NB4 (cell line): ENCODE results near the gene MMP8.

Source experiments
- DNase-seq: peaks from one replicate; pipeline ENCODE4 v3.0.0; 2010; ENCODE audit warnings: low read depth
- H3K4me3 ChIP-seq: one replicate; pipeline ENCODE4 v1.5.1; 2011; ENCODE audit warnings: mild to moderate bottlenecking, low read depth, low read length, moderate library complexity
- CTCF ChIP-seq: IDR thresholded peaks from one replicate; pipeline ENCODE4 v1.5.1; 2012; ENCODE audit warnings: low read depth, low read length
- MAX ChIP-seq: IDR thresholded peaks from 2 replicates; pipeline ENCODE4 v1.6.1; 2011; ENCODE audit warnings: low read depth, low read length
- MYC ChIP-seq: IDR thresholded peaks from 2 replicates; pipeline ENCODE4 v1.6.1; 2011; ENCODE audit warnings: low read depth, low read length
- POLR2A ChIP-seq: IDR thresholded peaks from 2 replicates; pipeline ENCODE4 v1.6.1; 2011; ENCODE audit warnings: mild to moderate bottlenecking; ENCODE audit not compliant: insufficient read length; ENCODE audit errors: extremely low read depth

MMP8 gene

GRCh38 chr11:102716527-102716926, 8.2 kb downstream of the MMP8 start:
- no peak overlapping the region for H3K4me3 ChIP-seq
- DNase-seq, result no peak
- no peak for TF ChIP-seq POLR2A
- no peak for TF ChIP-seq CTCF
- no peak for TF ChIP-seq MAX
- TF ChIP-seq MYC, result no peak

GRCh38 chr11:102712137-102712536, 12.6 kb downstream of the MMP8 start:
- no peak for DNase-seq
- no peak overlapping the region for H3K4me3 ChIP-seq
- TF ChIP-seq MYC, result no peak
- no peak for TF ChIP-seq POLR2A
- no peak for TF ChIP-seq MAX
- TF ChIP-seq CTCF, result no peak

GRCh38 chr11:102709201-102709945, 15.4 kb downstream of the MMP8 start:
- no peak overlapping the region for H3K4me3 ChIP-seq
- DNase-seq, result no peak
- TF ChIP-seq POLR2A (no peak), CTCF (no peak), MYC (no peak), MAX (no peak)

- no peak for DNase-seq
- TF ChIP-seq POLR2A, result no peak
- no peak for TF ChIP-seq MAX
- TF ChIP-seq MYC, result no peak
- no peak for TF ChIP-seq CTCF
These were observed 16.1 kb downstream of the MMP8 start for GRCh38 chr11:102708654-102709053.

GRCh38 chr11:102705626-102706025, 19.1 kb downstream of the MMP8 start, which contains the start of gene MMP27:
MMP27 (minus strand) TSS chr11:102705769; CDS start chr11:102705714, 55 bp downstream.
- no peak within 1 kb of the TSS for H3K4me3 ChIP-seq
- DNase-seq, result no peak
- TF ChIP-seq MYC (no peak), CTCF (no peak), POLR2A (no peak), MAX (no peak)

More at GRCh38 chr11:102708654-102709053, 16.1 kb downstream of the MMP8 start:
- H3K4me3 ChIP-seq, result no peak overlapping the region

GRCh38 chr11:102704841-102705240, 19.9 kb downstream of the MMP8 start:
- no peak overlapping the region for H3K4me3 ChIP-seq
- TF ChIP-seq MYC, result no peak
- TF ChIP-seq POLR2A, result no peak
- TF ChIP-seq CTCF, result no peak
- TF ChIP-seq MAX, result no peak
- no peak for DNase-seq
